ENCODE measurements around the gene VCAM1. TPM values are rescaled to one million over a fixed set of nuclear protein-coding genes. Genes with fewer than 3 reads are reported as not detected.

Gene VCAM1
- total and polyA plus RNA-seq, 2 experiments from 2014 or later, result not detected

DNA sequence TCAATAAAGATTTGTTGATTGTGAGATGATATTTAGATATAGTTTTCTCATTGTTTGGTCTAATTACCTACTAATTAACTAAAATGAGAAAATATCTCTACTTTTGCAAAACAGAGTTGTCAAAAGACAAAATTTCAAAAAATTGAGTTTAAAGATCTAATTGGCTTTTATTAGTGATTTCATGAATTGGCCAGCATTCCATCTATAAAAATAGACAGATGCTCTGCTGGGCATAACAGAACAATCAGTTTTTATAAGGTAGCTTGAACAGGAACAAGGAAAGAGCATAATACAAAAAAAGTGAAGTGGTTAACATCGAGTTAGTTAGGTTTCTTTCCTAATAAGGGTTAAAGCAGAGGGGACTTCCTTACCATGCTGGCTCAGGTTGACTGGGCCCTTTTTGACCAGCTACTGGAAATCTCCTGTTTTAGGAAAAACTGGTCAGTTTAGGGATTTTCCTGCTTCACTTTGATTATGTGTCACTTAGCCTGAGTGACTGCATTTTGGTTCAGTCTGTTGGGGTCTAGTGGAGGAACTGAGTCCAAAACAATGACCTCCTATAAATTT lies 63.0 kb downstream of the VCAM1 start (continued):
- TF ChIP-seq CREB1 (CRISPR knock-in tag; IDR thresholded peaks at IDR 0.05; ENCODE audit: low read depth) (no peak), STAT1 (IDR thresholded peaks at IDR 0.05; ENCODE audit: unreplicated experiment) (no peak), NANOG (IDR thresholded peaks at IDR 0.05; ENCODE audit: borderline replicate concordance) (no peak)
- TF ChIP-seq, protein P1, sequence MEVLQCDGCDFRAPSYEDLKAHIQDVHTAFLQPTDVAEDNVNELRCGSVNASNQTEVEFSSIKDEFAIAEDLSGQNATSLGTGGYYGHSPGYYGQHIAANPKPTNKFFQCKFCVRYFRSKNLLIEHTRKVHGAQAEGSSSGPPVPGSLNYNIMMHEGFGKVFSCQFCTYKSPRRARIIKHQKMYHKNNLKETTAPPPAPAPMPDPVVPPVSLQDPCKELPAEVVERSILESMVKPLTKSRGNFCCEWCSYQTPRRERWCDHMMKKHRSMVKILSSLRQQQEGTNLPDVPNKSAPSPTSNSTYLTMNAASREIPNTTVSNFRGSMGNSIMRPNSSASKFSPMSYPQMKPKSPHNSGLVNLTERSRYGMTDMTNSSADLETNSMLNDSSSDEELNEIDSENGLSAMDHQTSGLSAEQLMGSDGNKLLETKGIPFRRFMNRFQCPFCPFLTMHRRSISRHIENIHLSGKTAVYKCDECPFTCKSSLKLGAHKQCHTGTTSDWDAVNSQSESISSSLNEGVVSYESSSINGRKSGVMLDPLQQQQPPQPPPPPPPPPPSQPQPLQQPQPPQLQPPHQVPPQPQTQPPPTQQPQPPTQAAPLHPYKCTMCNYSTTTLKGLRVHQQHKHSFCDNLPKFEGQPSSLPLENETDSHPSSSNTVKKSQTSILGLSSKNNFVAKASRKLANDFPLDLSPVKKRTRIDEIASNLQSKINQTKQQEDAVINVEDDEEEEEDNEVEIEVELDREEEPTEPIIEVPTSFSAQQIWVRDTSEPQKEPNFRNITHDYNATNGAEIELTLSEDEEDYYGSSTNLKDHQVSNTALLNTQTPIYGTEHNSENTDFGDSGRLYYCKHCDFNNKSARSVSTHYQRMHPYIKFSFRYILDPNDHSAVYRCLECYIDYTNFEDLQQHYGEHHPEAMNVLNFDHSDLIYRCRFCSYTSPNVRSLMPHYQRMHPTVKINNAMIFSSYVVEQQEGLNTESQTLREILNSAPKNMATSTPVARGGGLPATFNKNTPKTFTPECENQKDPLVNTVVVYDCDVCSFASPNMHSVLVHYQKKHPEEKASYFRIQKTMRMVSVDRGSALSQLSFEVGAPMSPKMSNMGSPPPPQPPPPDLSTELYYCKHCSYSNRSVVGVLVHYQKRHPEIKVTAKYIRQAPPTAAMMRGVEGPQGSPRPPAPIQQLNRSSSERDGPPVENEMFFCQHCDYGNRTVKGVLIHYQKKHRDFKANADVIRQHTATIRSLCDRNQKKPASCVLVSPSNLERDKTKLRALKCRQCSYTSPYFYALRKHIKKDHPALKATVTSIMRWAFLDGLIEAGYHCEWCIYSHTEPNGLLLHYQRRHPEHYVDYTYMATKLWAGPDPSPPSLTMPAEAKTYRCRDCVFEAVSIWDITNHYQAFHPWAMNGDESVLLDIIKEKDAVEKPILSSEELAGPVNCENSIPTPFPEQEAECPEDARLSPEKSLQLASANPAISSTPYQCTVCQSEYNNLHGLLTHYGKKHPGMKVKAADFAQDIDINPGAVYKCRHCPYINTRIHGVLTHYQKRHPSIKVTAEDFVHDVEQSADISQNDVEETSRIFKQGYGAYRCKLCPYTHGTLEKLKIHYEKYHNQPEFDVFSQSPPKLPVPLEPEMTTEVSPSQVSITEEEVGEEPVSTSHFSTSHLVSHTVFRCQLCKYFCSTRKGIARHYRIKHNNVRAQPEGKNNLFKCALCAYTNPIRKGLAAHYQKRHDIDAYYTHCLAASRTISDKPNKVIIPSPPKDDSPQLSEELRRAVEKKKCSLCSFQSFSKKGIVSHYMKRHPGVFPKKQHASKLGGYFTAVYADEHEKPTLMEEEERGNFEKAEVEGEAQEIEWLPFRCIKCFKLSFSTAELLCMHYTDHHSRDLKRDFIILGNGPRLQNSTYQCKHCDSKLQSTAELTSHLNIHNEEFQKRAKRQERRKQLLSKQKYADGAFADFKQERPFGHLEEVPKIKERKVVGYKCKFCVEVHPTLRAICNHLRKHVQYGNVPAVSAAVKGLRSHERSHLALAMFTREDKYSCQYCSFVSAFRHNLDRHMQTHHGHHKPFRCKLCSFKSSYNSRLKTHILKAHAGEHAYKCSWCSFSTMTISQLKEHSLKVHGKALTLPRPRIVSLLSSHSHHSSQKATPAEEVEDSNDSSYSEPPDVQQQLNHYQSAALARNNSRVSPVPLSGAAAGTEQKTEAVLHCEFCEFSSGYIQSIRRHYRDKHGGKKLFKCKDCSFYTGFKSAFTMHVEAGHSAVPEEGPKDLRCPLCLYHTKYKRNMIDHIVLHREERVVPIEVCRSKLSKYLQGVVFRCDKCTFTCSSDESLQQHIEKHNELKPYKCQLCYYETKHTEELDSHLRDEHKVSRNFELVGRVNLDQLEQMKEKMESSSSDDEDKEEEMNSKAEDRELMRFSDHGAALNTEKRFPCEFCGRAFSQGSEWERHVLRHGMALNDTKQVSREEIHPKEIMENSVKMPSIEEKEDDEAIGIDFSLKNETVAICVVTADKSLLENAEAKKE (CRISPR knock-in tag; IDR thresholded peaks at IDR 0.05), result no peak

- Histone ChIP-seq H4K20me1 (replicated peaks; ENCODE audit: insufficient read depth) (no peaks in the 10 kb centered on the region), H2AFZ (peak overlapping the region; percentile 28; the same call in 1 of the 2 replicates), H3K27me3 (ENCODE audit: insufficient read depth) (no peaks in the 10 kb centered on the region), H3K4me2 (no peak overlapping the region), H3K4me1 (ENCODE audit: insufficient read depth) (no peaks in the 10 kb centered on the region), H3K27ac (ENCODE audit: low read depth) (no peak overlapping the region), H3F3A (replicated peaks; ENCODE audit: low read depth) (no peaks in the 10 kb centered on the region), H3K9me2 (ENCODE audit: insufficient read depth) (peaks cover 3% of the 10 kb centered on the region; the same call in 1 of the 2 replicates), H3K4me3 (no peak overlapping the region), H3K79me2 (replicated peaks; ENCODE audit: insufficient read depth) (no peaks in the 10 kb centered on the region), H3K36me3 (ENCODE audit: insufficient read depth) (no peaks in the 10 kb centered on the region)
- H3K4me1 Mint-ChIP-seq, result peaks cover 13% of the 10 kb centered on the region; the same call in 2 of the 3 replicates
- H3K9me3 Mint-ChIP-seq, result peaks cover 19% of the 10 kb centered on the region
- peak; percentile 40 for DNase-seq (ENCODE audit: low spot score)
- no peaks in the 10 kb centered on the region for H3K27me3 Mint-ChIP-seq (ENCODE audit: insufficient read depth, low read depth, poor library complexity)
- H3K4me3 Mint-ChIP-seq, result no peak overlapping the region
- H3K36me3 Mint-ChIP-seq (ENCODE audit: low read depth), result peaks cover 15% of the 10 kb centered on the region
- ATAC-seq, result peak; percentile 79
- peak overlapping the region; percentile 54 for H3K27ac Mint-ChIP-seq
- TF ChIP-seq ETS1 (IDR thresholded peaks at IDR 0.05), result no peak
- no peak for TF ChIP-seq EZH2 (IDR thresholded peaks at IDR 0.05; ENCODE audit: low read depth, unreplicated experiment)
- no peak for TF ChIP-seq ZNF114 (CRISPR knock-in tag; IDR thresholded peaks at IDR 0.05)
- TF ChIP-seq POLR2AphosphoS5 (IDR thresholded peaks at IDR 0.05; ENCODE audit: low read depth), result no peak
- TF ChIP-seq JUNB (IDR thresholded peaks at IDR 0.05; ENCODE audit: unreplicated experiment), result no peak
- TF ChIP-seq EZH2phosphoT487 (IDR thresholded peaks at IDR 0.05; ENCODE audit: unreplicated experiment), result no peak
- no peak for TF ChIP-seq STAT1 (IDR thresholded peaks at IDR 0.05; ENCODE audit: unreplicated experiment)
- no peak for TF ChIP-seq CREB1 (CRISPR knock-in tag; IDR thresholded peaks at IDR 0.05; ENCODE audit: low read depth)
- TF ChIP-seq, protein P2, sequence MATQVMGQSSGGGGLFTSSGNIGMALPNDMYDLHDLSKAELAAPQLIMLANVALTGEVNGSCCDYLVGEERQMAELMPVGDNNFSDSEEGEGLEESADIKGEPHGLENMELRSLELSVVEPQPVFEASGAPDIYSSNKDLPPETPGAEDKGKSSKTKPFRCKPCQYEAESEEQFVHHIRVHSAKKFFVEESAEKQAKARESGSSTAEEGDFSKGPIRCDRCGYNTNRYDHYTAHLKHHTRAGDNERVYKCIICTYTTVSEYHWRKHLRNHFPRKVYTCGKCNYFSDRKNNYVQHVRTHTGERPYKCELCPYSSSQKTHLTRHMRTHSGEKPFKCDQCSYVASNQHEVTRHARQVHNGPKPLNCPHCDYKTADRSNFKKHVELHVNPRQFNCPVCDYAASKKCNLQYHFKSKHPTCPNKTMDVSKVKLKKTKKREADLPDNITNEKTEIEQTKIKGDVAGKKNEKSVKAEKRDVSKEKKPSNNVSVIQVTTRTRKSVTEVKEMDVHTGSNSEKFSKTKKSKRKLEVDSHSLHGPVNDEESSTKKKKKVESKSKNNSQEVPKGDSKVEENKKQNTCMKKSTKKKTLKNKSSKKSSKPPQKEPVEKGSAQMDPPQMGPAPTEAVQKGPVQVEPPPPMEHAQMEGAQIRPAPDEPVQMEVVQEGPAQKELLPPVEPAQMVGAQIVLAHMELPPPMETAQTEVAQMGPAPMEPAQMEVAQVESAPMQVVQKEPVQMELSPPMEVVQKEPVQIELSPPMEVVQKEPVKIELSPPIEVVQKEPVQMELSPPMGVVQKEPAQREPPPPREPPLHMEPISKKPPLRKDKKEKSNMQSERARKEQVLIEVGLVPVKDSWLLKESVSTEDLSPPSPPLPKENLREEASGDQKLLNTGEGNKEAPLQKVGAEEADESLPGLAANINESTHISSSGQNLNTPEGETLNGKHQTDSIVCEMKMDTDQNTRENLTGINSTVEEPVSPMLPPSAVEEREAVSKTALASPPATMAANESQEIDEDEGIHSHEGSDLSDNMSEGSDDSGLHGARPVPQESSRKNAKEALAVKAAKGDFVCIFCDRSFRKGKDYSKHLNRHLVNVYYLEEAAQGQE (IDR thresholded peaks at IDR 0.05; ENCODE audit: unreplicated experiment), result no peak
Observed at GRCh38 chr1:100785470-100786052, 66.0 kb downstream of the VCAM1 start.
